Cerebellar nuclear complex (tissue), 1 donor: ENCODE data around the gene UCN.
"Not testable (repeated sequence)": the region's sequence is repeated elsewhere in the genome, so short reads cannot be mapped to it uniquely, and the experiment has no call there.

Source experiments
- DNase-seq, 2 experiments: peaks; one replicate each; lab custom pipeline; 2025; lab: John Stamatoyannopoulos, UW

The UCN gene

GRCh38 chr2:27308359-27308881, at the start of gene UCN:
Gene UCN (minus strand): TSS chr2:27308445. CDS start chr2:27307895, 550 bp downstream.
- DNase-seq = no peak

GRCh38 chr2:27356382-27357181, 48.3 kb upstream of the UCN start, which contains the start of gene GTF3C2:
Gene GTF3C2 (minus strand): TSS chr2:27356764. CDS start chr2:27343554, 13,210 bp downstream.
- peak; percentile 84 to 85 for DNase-seq

GRCh38 chr2:27356056-27356381, 47.8 kb upstream of the UCN start:
- no peak for DNase-seq

GRCh38 chr2:27354597-27354927, 46.3 kb upstream of the UCN start:
- DNase-seq = no peak

GRCh38 chr2:27353762-27354596, 45.7 kb upstream of the UCN start:
- no peak for DNase-seq

GRCh38 chr2:27353386-27353761, 45.1 kb upstream of the UCN start:
- DNase-seq = not testable (repeated sequence)

- no peak for DNase-seq
These were observed 43.8 kb upstream of the UCN start for GRCh38 chr2:27351802-27352598.

- DNase-seq = no peak
These were observed 42.0 kb upstream of the UCN start for GRCh38 chr2:27350106-27350693.

- DNase-seq = no peak
These were observed 39.4 kb upstream of the UCN start for GRCh38 chr2:27347641-27348040.

GRCh38 chr2:27336173-27336572, 27.9 kb upstream of the UCN start:
- DNase-seq = no peak

GRCh38 chr2:27335311-27335710, 27.1 kb upstream of the UCN start:
- DNase-seq = no peak

GRCh38 chr2:27324720-27325119, 16.5 kb upstream of the UCN start:
- no peak for DNase-seq

- DNase-seq = no peak
These were observed 15.5 kb upstream of the UCN start for GRCh38 chr2:27323596-27324285.

- peak; percentile 20 to 69 for DNase-seq
These were observed 14.7 kb upstream of the UCN start, which contains the start of gene MPV17 for GRCh38 chr2:27322766-27323595. Gene MPV17 (minus strand): TSS chr2:27323097. CDS start chr2:27322517, 580 bp downstream.

- no peak for DNase-seq
These were observed 14.1 kb upstream of the UCN start for GRCh38 chr2:27322301-27322765.

GRCh38 chr2:27320958-27321543, 12.8 kb upstream of the UCN start:
- peak in 1 of 2 experiments; percentile 11 for DNase-seq

- not testable (repeated sequence) for DNase-seq
These were observed 11.6 kb upstream of the UCN start for GRCh38 chr2:27319839-27320238.

- no peak for DNase-seq
These were observed 8.6 kb upstream of the UCN start for GRCh38 chr2:27316655-27317412.

- no peak for DNase-seq
These were observed 6.9 kb upstream of the UCN start for GRCh38 chr2:27315122-27315521.
